Measurements from ENCODE around the gene SLC25A3.
A peak's percentile ranks its signal among the peaks of the same experiment; 100 is the strongest.
"Not testable (repeated sequence)": the region's sequence is repeated elsewhere in the genome, so short reads cannot be mapped to it uniquely, and the experiment has no call there.

The SLC25A3 gene

GRCh38 chr12:98595243-98595988 is 1.9 kb downstream of the SLC25A3 start:
- peak; percentile 81 for DNase-seq

GRCh38 chr12:98597313-98597712 is 3.8 kb downstream of the SLC25A3 start:
- not testable (repeated sequence) for DNase-seq

GRCh38 chr12:98601924-98602323 is 8.4 kb downstream of the SLC25A3 start:
- no peak for DNase-seq

- DNase-seq, result no peak
Measured at GRCh38 chr12:98606359-98606988, 13.0 kb downstream of the SLC25A3 start.

- no peak for DNase-seq
Measured at GRCh38 chr12:98610596-98610995, 17.1 kb downstream of the SLC25A3 start.

- DNase-seq, result no peak
Measured at GRCh38 chr12:98612696-98613334, 19.3 kb downstream of the SLC25A3 start.

GRCh38 chr12:98618952-98619351 is 25.5 kb downstream of the SLC25A3 start:
- peak; percentile 27 for DNase-seq

GRCh38 chr12:98635657-98636323 is 42.3 kb downstream of the SLC25A3 start:
- DNase-seq, result peak; percentile 71

GRCh38 chr12:98637068-98637467 is 43.6 kb downstream of the SLC25A3 start:
- DNase-seq, result no peak

- no peak for DNase-seq
Measured at GRCh38 chr12:98638009-98638408, 44.5 kb downstream of the SLC25A3 start.

GRCh38 chr12:98639491-98639890 is 46.0 kb downstream of the SLC25A3 start:
- no peak for DNase-seq

- DNase-seq, result not testable (repeated sequence)
Measured at GRCh38 chr12:98642801-98643200, 49.3 kb downstream of the SLC25A3 start.

- no peak for DNase-seq
Measured at GRCh38 chr12:98644433-98644711, 50.9 kb downstream of the SLC25A3 start.

GRCh38 chr12:98644712-98645571 is 51.5 kb downstream of the SLC25A3 start, which contains the start of the genes APAF1 and IKBIP:
APAF1 (plus strand) TSS chr12:98645290; CDS start chr12:98648360, 3,070 bp downstream.
IKBIP (minus strand) TSS chr12:98644788; CDS start chr12:98644701, 87 bp downstream.
- DNase-seq, result peak; percentile 96

GRCh38 chr12:98645572-98646067 is 52.1 kb downstream of the SLC25A3 start:
- DNase-seq, result no peak

GRCh38 chr12:98646294-98647090 is 53.0 kb downstream of the SLC25A3 start:
- peak; percentile 15 for DNase-seq

GRCh38 chr12:98651328-98651727 is 57.8 kb downstream of the SLC25A3 start:
- DNase-seq, result no peak

- DNase-seq, result peak; percentile 48
Measured at GRCh38 chr12:98653866-98654493, 60.5 kb downstream of the SLC25A3 start.

All from fibroblast of skin of abdomen (primary cell).